HL-60 (cell line): ENCODE results near the gene KRTAP10-8.

Experiments
- DNase-seq, 2 experiments: peaks; one replicate each; pipeline ENCODE4 v3.0.0-alpha.2; 2010 to 2020; ENCODE audit warnings: low read depth in 1 of 2, low spot score in 1 of 2
- H3K27ac ChIP-seq: fragments of 250-450 bp; sonication (Bioruptor Pico); replicated peaks from 2 replicates; pipeline ENCODE4 v1.5.1; 2020; ENCODE audit warnings: mild to moderate bottlenecking, moderate library complexity
- H3K27me3 ChIP-seq: fragments of 250-450 bp; sonication (Bioruptor Pico); 2 replicates; pipeline ENCODE4 v1.5.1; 2021; ENCODE audit warnings: mild to moderate bottlenecking, moderate library complexity; ENCODE audit not compliant: insufficient read depth, poor library complexity, severe bottlenecking
- H3K4me3 ChIP-seq: replicated peaks from 2 replicates; pipeline ENCODE4 v1.5.1; 2011; ENCODE audit warnings: mild to moderate bottlenecking, control low read depth, low read length; ENCODE audit not compliant: insufficient read depth
- CTCF ChIP-seq: IDR thresholded peaks from one replicate; pipeline ENCODE4 v1.5.1; 2011; ENCODE audit warnings: low read length, control low read depth, inconsistent platforms; ENCODE audit not compliant: insufficient read depth
- GABPA ChIP-seq: IDR thresholded peaks from 2 replicates; pipeline ENCODE4 v1.6.1; 2012; ENCODE audit warnings: low read depth
- POLR2AphosphoS5 ChIP-seq: IDR thresholded peaks from 2 replicates; pipeline ENCODE4 v1.6.1; 2012; ENCODE audit warnings: low read depth
- REST ChIP-seq: IDR thresholded peaks from 2 replicates; pipeline ENCODE4 v1.6.1; 2012; ENCODE audit warnings: low read depth; ENCODE audit not compliant: insufficient replicate concordance
- SPI1 ChIP-seq: IDR thresholded peaks from 2 replicates; pipeline ENCODE4 v1.6.1; 2012; ENCODE audit warnings: low read depth, mild to moderate bottlenecking, borderline replicate concordance

KRTAP10-8 gene

DNA sequence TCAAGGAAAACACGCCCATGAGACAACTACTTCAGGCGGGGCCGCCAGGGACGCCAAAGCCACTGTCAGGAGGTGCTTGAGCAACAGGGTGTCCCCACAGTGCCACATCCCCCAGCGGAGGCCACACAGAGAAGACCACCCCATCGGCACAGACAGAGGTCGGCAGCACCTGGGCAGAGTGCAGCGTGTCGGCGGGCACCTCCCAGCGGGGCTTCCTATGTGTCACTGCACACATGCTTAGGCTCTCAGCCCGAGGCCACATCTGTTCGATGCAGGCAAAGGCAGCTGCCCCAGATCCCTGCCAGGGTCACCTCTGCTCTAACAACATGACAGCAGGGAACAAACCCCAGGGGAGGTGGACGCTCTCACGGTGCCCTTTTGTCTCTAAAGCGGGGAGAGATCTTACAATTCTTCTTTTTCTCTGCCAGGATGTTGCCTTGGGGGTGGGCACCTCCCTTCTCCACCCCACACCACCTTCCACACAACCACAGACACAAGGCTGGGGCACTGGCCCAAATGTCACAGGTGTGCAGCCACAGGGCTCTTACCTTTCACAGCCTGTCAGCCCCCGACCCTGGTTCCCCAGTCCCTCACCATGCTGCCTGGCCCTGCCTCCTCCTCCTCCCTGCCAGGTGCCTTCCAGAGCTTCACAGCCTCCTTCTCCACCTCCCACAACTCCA is 4.2 kb downstream of the KRTAP10-8 start:
- Histone ChIP-seq H3K27ac (no peak overlapping the region), H3K27me3 (no peaks in the 10 kb centered on the region), H3K4me3 (no peak overlapping the region)
- no peak for DNase-seq
- TF ChIP-seq REST = no peak
- TF ChIP-seq POLR2AphosphoS5 = no peak
- TF ChIP-seq SPI1 = no peak
- no peak for TF ChIP-seq GABPA
- no peak for TF ChIP-seq CTCF

DNA sequence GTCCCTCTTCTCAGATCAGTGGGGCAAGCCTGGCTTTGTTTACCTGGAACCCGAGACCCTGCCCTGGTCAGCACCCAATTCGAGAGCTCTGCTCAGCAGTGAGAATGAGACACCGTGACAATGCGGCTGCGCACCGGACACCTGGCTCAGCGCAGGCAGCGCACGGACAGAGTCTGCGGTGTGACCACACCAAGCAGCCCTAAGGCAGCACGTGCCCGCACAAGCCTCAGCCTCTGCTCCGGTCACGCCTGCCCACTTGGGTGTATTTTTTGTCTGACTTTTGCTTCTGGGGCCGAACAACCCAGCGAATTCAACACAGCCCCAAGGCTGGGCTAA is 4.7 kb downstream of the KRTAP10-8 start:
- H3K27ac ChIP-seq = no peak overlapping the region
- TF ChIP-seq CTCF (no peak), POLR2AphosphoS5 (no peak), SPI1 (no peak), GABPA (no peak), REST (no peak)
- DNase-seq = no peak
- H3K4me3 ChIP-seq = no peak overlapping the region
- H3K27me3 ChIP-seq = no peaks in the 10 kb centered on the region

GRCh38 chr21:44617071-44617501 is 5.2 kb downstream of the KRTAP10-8 start:
- no peak for DNase-seq
- no peak overlapping the region for H3K4me3 ChIP-seq
- no peak overlapping the region for H3K27ac ChIP-seq
- TF ChIP-seq SPI1 (no peak), REST (no peak), POLR2AphosphoS5 (no peak), GABPA (no peak), CTCF (no peak)
- no peaks in the 10 kb centered on the region for H3K27me3 ChIP-seq
